Activated naive CD8-positive, alpha-beta T cell treated with anti-CD3 and anti-CD28 coated beads, Interleukin-2, amount 10 ng/mL, durations not matched to agents 7 days and 5 days (primary cell): ENCODE results near the gene TRDN. TPM values are rescaled to one million over a fixed set of nuclear protein-coding genes. Genes with fewer than 3 reads are reported as not detected.
"Not testable (repeated sequence)": the region's sequence is repeated elsewhere in the genome, so short reads cannot be mapped to it uniquely, and the experiment has no call there.

Source experiments
- ATAC-seq: fragments of 150-1000 bp; cut with Tn5 transposase; one replicate; pipeline ENCODE4 v1.10.0; 2021; ENCODE audit warnings: low read depth, moderate library complexity
- POLR2A ChIA-PET: fragments of 350-600 bp; sonication (Branson Sonifier 250); formaldehyde crosslinking; loops from one replicate; lab custom pipeline; 2021; ENCODE audit warnings: antibody characterized with exemption; lab: Charles Lee
- DNase-seq: peaks from one replicate; pipeline ENCODE4 v3.0.0; 2021
- H3K27ac Mint-ChIP-seq: one replicate; pipeline ENCODE4 v1.8.0; 2022; ENCODE audit warnings: mild to moderate bottlenecking, mixed read lengths
- H3K27me3 Mint-ChIP-seq: one replicate; pipeline ENCODE4 v1.8.0; 2022; ENCODE audit warnings: mild to moderate bottlenecking, moderate library complexity, mixed read lengths
- H3K36me3 Mint-ChIP-seq: one replicate; pipeline ENCODE4 v1.8.0; 2021; ENCODE audit warnings: mild to moderate bottlenecking, mixed read lengths
- H3K4me1 Mint-ChIP-seq: one replicate; pipeline ENCODE4 v1.8.0; 2021; ENCODE audit warnings: mixed read lengths
- H3K4me3 Mint-ChIP-seq: one replicate; pipeline ENCODE4 v1.8.0; 2022; ENCODE audit warnings: mild to moderate bottlenecking, moderate library complexity, mixed read lengths
- H3K9me3 Mint-ChIP-seq: one replicate; pipeline ENCODE4 v1.8.0; 2021; ENCODE audit warnings: mixed read lengths
- total RNA-seq, 2 experiments: library from RNA; stranded (reverse); gene quantifications; one replicate each; pipeline ENCODE4 v1.2.3, GENCODE V29; 2021

Gene TRDN
- total RNA-seq, 2 experiments from 2014 or later = not detected

GRCh38 chr6:123352705-123353104, 284.0 kb downstream of the TRDN start:
- Mint-ChIP-seq H3K4me1 (no peaks in the 10 kb centered on the region), H3K9me3 (no peaks in the 10 kb centered on the region), H3K27me3 (no peaks in the 10 kb centered on the region), H3K27ac (no peak overlapping the region), H3K4me3 (no peak overlapping the region), H3K36me3 (no peaks in the 10 kb centered on the region)
- no peak for ATAC-seq
- POLR2A ChIA-PET = no interaction called here
- no peak for DNase-seq

GRCh38 chr6:123352279-123352678, 284.5 kb downstream of the TRDN start:
- no peak overlapping the region for H3K4me3 Mint-ChIP-seq
- H3K9me3 Mint-ChIP-seq = no peaks in the 10 kb centered on the region
- no peaks in the 10 kb centered on the region for H3K36me3 Mint-ChIP-seq
- POLR2A ChIA-PET = no interaction called here
- H3K4me1 Mint-ChIP-seq = no peaks in the 10 kb centered on the region
- H3K27ac Mint-ChIP-seq = no peak overlapping the region
- ATAC-seq (no peak), DNase-seq (no peak)
- H3K27me3 Mint-ChIP-seq = no peaks in the 10 kb centered on the region

- Mint-ChIP-seq H3K4me3 (no peak overlapping the region), H3K36me3 (no peaks in the 10 kb centered on the region), H3K27me3 (no peaks in the 10 kb centered on the region), H3K27ac (no peak overlapping the region), H3K9me3 (no peaks in the 10 kb centered on the region), H3K4me1 (no peaks in the 10 kb centered on the region)
- no peak for DNase-seq
- ATAC-seq = no peak
- POLR2A ChIA-PET = no interaction called here
Observed at GRCh38 chr6:123343836-123344235, 292.9 kb downstream of the TRDN start.

- Mint-ChIP-seq H3K4me3 (no peak overlapping the region), H3K9me3 (no peaks in the 10 kb centered on the region), H3K4me1 (no peaks in the 10 kb centered on the region), H3K36me3 (no peaks in the 10 kb centered on the region), H3K27ac (no peak overlapping the region), H3K27me3 (no peaks in the 10 kb centered on the region)
- ATAC-seq = no peak
- POLR2A ChIA-PET = no interaction called here
- no peak for DNase-seq
Observed at GRCh38 chr6:123338394-123338793, 298.4 kb downstream of the TRDN start.

- Mint-ChIP-seq H3K4me1 (no peaks in the 10 kb centered on the region), H3K36me3 (no peaks in the 10 kb centered on the region), H3K27me3 (no peaks in the 10 kb centered on the region), H3K9me3 (no peaks in the 10 kb centered on the region), H3K4me3 (no peak overlapping the region), H3K27ac (no peak overlapping the region)
- DNase-seq (no peak), ATAC-seq (no peak)
- POLR2A ChIA-PET = no interaction called here
Observed at GRCh38 chr6:123333000-123333756, 303.6 kb downstream of the TRDN start.

GRCh38 chr6:123332070-123332469, 304.7 kb downstream of the TRDN start:
- no peak for DNase-seq
- Mint-ChIP-seq H3K27ac (no peak overlapping the region), H3K4me3 (no peak overlapping the region), H3K4me1 (no peaks in the 10 kb centered on the region), H3K36me3 (no peaks in the 10 kb centered on the region), H3K9me3 (no peaks in the 10 kb centered on the region), H3K27me3 (no peaks in the 10 kb centered on the region)
- ATAC-seq = no peak
- POLR2A ChIA-PET = no interaction called here

GRCh38 chr6:123329337-123329736, 307.4 kb downstream of the TRDN start:
- Mint-ChIP-seq H3K4me3 (no peak overlapping the region), H3K27me3 (no peaks in the 10 kb centered on the region), H3K27ac (no peak overlapping the region), H3K9me3 (no peaks in the 10 kb centered on the region), H3K4me1 (no peaks in the 10 kb centered on the region), H3K36me3 (no peaks in the 10 kb centered on the region)
- POLR2A ChIA-PET = no interaction called here
- ATAC-seq = no peak
- DNase-seq = no peak

GRCh38 chr6:123323452-123324329, 313.1 kb downstream of the TRDN start:
- ATAC-seq = no peak
- H3K27me3 Mint-ChIP-seq = no peaks in the 10 kb centered on the region

GRCh38 chr6:123321020-123321419, 315.7 kb downstream of the TRDN start:
- POLR2A ChIA-PET = no interaction called here

More at GRCh38 chr6:123323452-123324329, 313.1 kb downstream of the TRDN start:
- Mint-ChIP-seq H3K4me3 (no peak overlapping the region), H3K27ac (no peak overlapping the region), H3K4me1 (no peaks in the 10 kb centered on the region), H3K9me3 (no peaks in the 10 kb centered on the region), H3K36me3 (no peaks in the 10 kb centered on the region)
- no peak for DNase-seq
- POLR2A ChIA-PET = no interaction called here

GRCh38 chr6:123316733-123317323, 319.9 kb downstream of the TRDN start:
- ATAC-seq (no peak), DNase-seq (no peak)
- H3K4me3 Mint-ChIP-seq = no peak overlapping the region
- no peaks in the 10 kb centered on the region for H3K27me3 Mint-ChIP-seq
- H3K36me3 Mint-ChIP-seq = no peaks in the 10 kb centered on the region
- no peak overlapping the region for H3K27ac Mint-ChIP-seq
- no peaks in the 10 kb centered on the region for H3K4me1 Mint-ChIP-seq
- H3K9me3 Mint-ChIP-seq = no peaks in the 10 kb centered on the region
- POLR2A ChIA-PET = no interaction called here

More at GRCh38 chr6:123321020-123321419, 315.7 kb downstream of the TRDN start:
- no peak for ATAC-seq
- H3K36me3 Mint-ChIP-seq = no peaks in the 10 kb centered on the region
- H3K4me1 Mint-ChIP-seq = no peaks in the 10 kb centered on the region
- DNase-seq = no peak
- no peak overlapping the region for H3K4me3 Mint-ChIP-seq
- H3K27me3 Mint-ChIP-seq = no peaks in the 10 kb centered on the region
- H3K27ac Mint-ChIP-seq = no peak overlapping the region
- no peaks in the 10 kb centered on the region for H3K9me3 Mint-ChIP-seq

GRCh38 chr6:123314459-123314858, 322.3 kb downstream of the TRDN start:
- H3K27me3 Mint-ChIP-seq, POLR2A ChIA-PET, H3K9me3 Mint-ChIP-seq, H3K4me3 Mint-ChIP-seq, ATAC-seq, H3K36me3 Mint-ChIP-seq, DNase-seq, H3K27ac Mint-ChIP-seq, H3K4me1 Mint-ChIP-seq: not testable (repeated sequence)

- Mint-ChIP-seq H3K4me3 (no peak overlapping the region), H3K36me3 (no peaks in the 10 kb centered on the region), H3K9me3 (no peaks in the 10 kb centered on the region), H3K27ac (no peak overlapping the region), H3K4me1 (no peaks in the 10 kb centered on the region), H3K27me3 (no peaks in the 10 kb centered on the region)
- POLR2A ChIA-PET = no interaction called here
- DNase-seq = no peak
- no peak for ATAC-seq
Observed at GRCh38 chr6:123309130-123309529, 327.6 kb downstream of the TRDN start.

GRCh38 chr6:123306334-123306733, 330.4 kb downstream of the TRDN start:
- H3K4me3 Mint-ChIP-seq = no peak overlapping the region
- DNase-seq (no peak), ATAC-seq (no peak)
- no peaks in the 10 kb centered on the region for H3K36me3 Mint-ChIP-seq
- POLR2A ChIA-PET = no interaction called here
- H3K4me1 Mint-ChIP-seq = no peaks in the 10 kb centered on the region
- no peaks in the 10 kb centered on the region for H3K27me3 Mint-ChIP-seq
- no peaks in the 10 kb centered on the region for H3K9me3 Mint-ChIP-seq
- no peak overlapping the region for H3K27ac Mint-ChIP-seq
